SU-DHL-6 (cell line): ENCODE data around the gene OSBPL6.
"Not testable (repeated sequence)": the region's sequence is repeated elsewhere in the genome, so short reads cannot be mapped to it uniquely, and the experiment has no call there.

Experiments
- H2AFZ ChIP-seq: fragments of 200-600 bp; sonication (generic); 2 replicates; pipeline ENCODE4 v1.6.1; 2014; ENCODE audit warnings: low read depth, mild to moderate bottlenecking, moderate library complexity, mixed read lengths, antibody characterized with exemption, low read length; ENCODE audit not compliant: severe bottlenecking
- H3F3A ChIP-seq: fragments of 200-600 bp; shearing (Covaris generic); 2 replicates; pipeline ENCODE4 v1.6.0; 2016; ENCODE audit warnings: antibody characterized with exemption, mild to moderate bottlenecking; ENCODE audit not compliant: insufficient read depth
- H3K27ac ChIP-seq: fragments of 200-600 bp; sonication (generic); 2 replicates; pipeline ENCODE4 v1.5.1; 2016; ENCODE audit warnings: low read depth, mild to moderate bottlenecking, low read length, moderate library complexity, mixed read lengths
- H3K27me3 ChIP-seq: fragments of 200-600 bp; sonication (generic), shearing (Covaris generic); 2 replicates; pipeline ENCODE4 v1.6.0; 2014; ENCODE audit warnings: mild to moderate bottlenecking, low read length
- H3K36me3 ChIP-seq: fragments of 200-600 bp; sonication (generic); 2 replicates; pipeline ENCODE4 v1.6.1; 2014; ENCODE audit warnings: mild to moderate bottlenecking, low read length, mixed read lengths
- H3K4me2 ChIP-seq: fragments of 300-600, 200-600 bp; shearing (Covaris generic), sonication (generic); 2 replicates; pipeline ENCODE4 v1.6.0; 2014; ENCODE audit warnings: low read length, low read depth, mild to moderate bottlenecking; ENCODE audit not compliant: poor library complexity, severe bottlenecking
- H3K4me3 ChIP-seq: fragments of 200-600 bp; sonication (generic); 2 replicates; pipeline ENCODE4 v1.5.1; 2014; ENCODE audit warnings: antibody characterized with exemption, low read length, mild to moderate bottlenecking, mixed read lengths; ENCODE audit not compliant: insufficient read depth, poor library complexity, severe bottlenecking
- H3K79me2 ChIP-seq: fragments of 200-600 bp; sonication (generic); 2 replicates; pipeline ENCODE4 v1.6.1; 2014; ENCODE audit warnings: mild to moderate bottlenecking, low read length, moderate library complexity; ENCODE audit not compliant: insufficient read depth
- H3K9ac ChIP-seq: fragments of 200-600 bp; sonication (generic); 2 replicates; pipeline ENCODE4 v1.7.0; 2014; ENCODE audit warnings: mild to moderate bottlenecking, low read length
- H3K9me2 ChIP-seq: fragments of 200-600 bp; sonication (generic); replicated peaks from 2 replicates; pipeline ENCODE4 v1.6.1; 2014; ENCODE audit warnings: low read length; ENCODE audit not compliant: insufficient read depth
- H3K9me3 ChIP-seq: fragments of 200-600 bp; sonication (generic); 2 replicates; pipeline ENCODE4 v1.6.1; 2014; ENCODE audit warnings: low read length, mixed read lengths; ENCODE audit not compliant: insufficient read depth
- H4K20me1 ChIP-seq: fragments of 200-600 bp; sonication (generic); 2 replicates; pipeline ENCODE4 v1.6.1; 2014; ENCODE audit warnings: low read depth, mild to moderate bottlenecking, antibody characterized with exemption, low read length, moderate library complexity, mixed read lengths
- CTCF ChIP-seq: fragments of 200-600 bp; sonication (generic); IDR thresholded peaks from one replicate; pipeline ENCODE4 v1.5.1; 2017; ENCODE audit warnings: antibody characterized with exemption, mild to moderate bottlenecking, low read length, moderate library complexity; ENCODE audit not compliant: insufficient read depth, poor library complexity, severe bottlenecking
- EZH2phosphoT487 ChIP-seq: fragments of 200-600 bp; sonication (generic), shearing (Covaris generic); conservative IDR thresholded peaks from 2 replicates; pipeline ENCODE4 v1.6.1; 2018; ENCODE audit warnings: mild to moderate bottlenecking, antibody characterized with exemption, low read length, moderate library complexity, mixed read lengths

OSBPL6 gene

GRCh38 chr2:178422097-178422496 is 227.8 kb downstream of the OSBPL6 start:
- Histone ChIP-seq H3K9ac (no peak overlapping the region), H3K4me3 (no peak overlapping the region), H3K79me2 (no peaks in the 10 kb centered on the region), H3K9me2 (no peaks in the 10 kb centered on the region), H2AFZ (no peak overlapping the region), H3K36me3 (no peaks in the 10 kb centered on the region), H4K20me1 (no peaks in the 10 kb centered on the region), H3K9me3 (no peaks in the 10 kb centered on the region), H3F3A (no peaks in the 10 kb centered on the region), H3K4me2 (no peak overlapping the region), H3K27me3 (no peaks in the 10 kb centered on the region), H3K27ac (no peak overlapping the region)
- TF ChIP-seq EZH2phosphoT487: no peak
- TF ChIP-seq CTCF: no peak

- not testable (repeated sequence) for H3K36me3 ChIP-seq, H3K9me3 ChIP-seq, H3K27ac ChIP-seq, H3F3A ChIP-seq, H3K4me2 ChIP-seq, H4K20me1 ChIP-seq, H3K4me3 ChIP-seq, H2AFZ ChIP-seq, H3K9ac ChIP-seq, H3K27me3 ChIP-seq, H3K79me2 ChIP-seq, H3K9me2 ChIP-seq
Observed at GRCh38 chr2:178423746-178424145, 229.4 kb downstream of the OSBPL6 start.

- no peak overlapping the region for H3K9ac ChIP-seq
- no peaks in the 10 kb centered on the region for H4K20me1 ChIP-seq
- no peaks in the 10 kb centered on the region for H3K9me3 ChIP-seq
- no peaks in the 10 kb centered on the region for H3F3A ChIP-seq
- no peak overlapping the region for H3K4me2 ChIP-seq
- no peak overlapping the region for H3K4me3 ChIP-seq
- H2AFZ ChIP-seq: no peak overlapping the region
- H3K79me2 ChIP-seq: no peaks in the 10 kb centered on the region
- H3K27ac ChIP-seq: no peak overlapping the region
- H3K27me3 ChIP-seq: no peaks in the 10 kb centered on the region
- peaks cover 6% of the 10 kb centered on the region; the same call in 1 of the 2 replicates for H3K36me3 ChIP-seq
- TF ChIP-seq CTCF (no peak), EZH2phosphoT487 (no peak)
- H3K9me2 ChIP-seq: no peaks in the 10 kb centered on the region
Observed at GRCh38 chr2:178425255-178425827, 231.0 kb downstream of the OSBPL6 start.

GRCh38 chr2:178426388-178426787 is 232.1 kb downstream of the OSBPL6 start:
- Histone ChIP-seq H3K9me2 (no peaks in the 10 kb centered on the region), H3K9ac (no peak overlapping the region), H3F3A (no peaks in the 10 kb centered on the region), H3K79me2 (no peaks in the 10 kb centered on the region), H2AFZ (no peak overlapping the region), H3K4me2 (no peak overlapping the region), H3K27me3 (no peaks in the 10 kb centered on the region), H3K27ac (no peak overlapping the region), H4K20me1 (no peaks in the 10 kb centered on the region), H3K36me3 (peaks cover 13% of the 10 kb centered on the region; the same call in 1 of the 2 replicates), H3K4me3 (no peak overlapping the region), H3K9me3 (no peaks in the 10 kb centered on the region)
- TF ChIP-seq CTCF: no peak
- no peak for TF ChIP-seq EZH2phosphoT487
